ENCODE data around the gene SH3GLB1. TPM values are rescaled to one million over a fixed set of nuclear protein-coding genes. Genes with fewer than 3 reads are reported as not detected.

The SH3GLB1 gene
- total and polyA plus RNA-seq, 2 of the 4 experiments (the other 2 are of a cell fraction) = 22.2 to 36.5 TPM

DNA sequence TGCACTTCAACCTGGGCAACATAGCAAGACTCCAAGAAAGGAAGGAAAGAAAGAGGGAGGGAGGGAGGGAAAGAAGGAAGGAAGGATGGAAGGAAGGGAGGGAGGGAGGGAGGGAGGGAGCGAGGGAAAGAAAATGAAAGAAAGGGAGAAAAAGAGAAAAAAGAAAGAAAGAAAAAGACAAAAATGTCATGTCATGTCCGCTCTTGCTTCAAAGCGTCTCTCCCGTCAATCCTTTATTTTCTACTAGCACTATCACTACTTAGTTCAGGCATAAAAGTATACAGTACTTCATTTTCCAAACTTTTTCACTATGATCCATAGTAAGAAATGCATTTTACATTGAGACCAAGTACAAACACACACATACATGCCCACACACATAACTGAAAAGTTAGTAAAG lies 64.7 kb downstream of the SH3GLB1 start:
- intact Hi-C loops (cut with micrococcal nuclease) = no loop called here
- dilution Hi-C loops (cut with HindIII; ENCODE audit: low sequenced_read_pairs, unreplicated experiment) = no loop called here
- WGBS, 2 experiments (ENCODE audit: extremely low coverage in 2 of 2, insufficient read length in 1 of 2) = 71% methylated on average over 1 of the region's 4 CpGs; no CpG with 5 or more reads in 1 of the 2 experiments

More for the DNA sequence above, 64.7 kb downstream of the SH3GLB1 start:
- H2AFZ ChIP-seq (replicated peaks; ENCODE audit: low read length, poor library complexity) = no peak overlapping the region
- H4K20me1 ChIP-seq (ENCODE audit: insufficient read depth, low read length) = no peaks in the 10 kb centered on the region
- H2BK5ac ChIP-seq (ENCODE audit: low read depth, low read length, poor library complexity, severe bottlenecking) = no peak overlapping the region
- no peak overlapping the region for H4K91ac ChIP-seq (ENCODE audit: insufficient read depth, low read depth, low read length)
- no peak overlapping the region for H3K4me2 ChIP-seq (ENCODE audit: low read depth, low read length)
- CTCF ChIA-PET = no interaction called here
- H2BK120ac ChIP-seq (ENCODE audit: low read depth, low read length) = no peak overlapping the region
- ATAC-seq (ENCODE audit: low read depth) = no peak
- peaks cover 2% of the 10 kb centered on the region; the same call in 1 of the 2 replicates for H3K9me1 ChIP-seq (ENCODE audit: insufficient read depth, low read length)
- H3K4me1 ChIP-seq (ENCODE audit: control insufficient read depth, insufficient read depth, low read length) = peaks cover 5% of the 10 kb centered on the region
- no peak overlapping the region for H3K4me3 ChIP-seq (ENCODE audit: insufficient read depth, low read depth, low read length)
- no peak overlapping the region for H3K23ac ChIP-seq (ENCODE audit: low read depth, low read length)
- POLR2A ChIA-PET (ENCODE audit: unreplicated experiment) = no interaction called here
- no TSS peak for BruUV-seq (replicated peaks)
- no peak overlapping the region for H4K5ac ChIP-seq (ENCODE audit: low read depth, low read length)
- H3K14ac ChIP-seq (replicated peaks; ENCODE audit: low read depth, low read length) = no peak overlapping the region
- no peak overlapping the region for H2BK20ac ChIP-seq (ENCODE audit: low read depth, low read length)
- no peak overlapping the region for H3K18ac ChIP-seq (ENCODE audit: low read depth, low read length)
- no peaks in the 10 kb centered on the region for H3K36me3 ChIP-seq (ENCODE audit: control insufficient read depth, insufficient read depth, low read length)
- no peak overlapping the region for H2AK9ac ChIP-seq (replicated peaks; ENCODE audit: low read depth, low read length, poor library complexity)
- no peak overlapping the region for H2AK5ac ChIP-seq (ENCODE audit: low read depth, low read length)
- TF ChIP-seq MXI1 (IDR thresholded peaks at IDR 0.05; ENCODE audit: borderline replicate concordance, low read depth, low read length) = no peak
- no peak for TF ChIP-seq CHD1 (IDR thresholded peaks at IDR 0.05; ENCODE audit: low read depth, low read length)
- TF ChIP-seq FOS (IDR thresholded peaks at IDR 0.05; ENCODE audit: low read depth, low read length) = no peak
- TF ChIP-seq CEBPB (IDR thresholded peaks at IDR 0.05; ENCODE audit: low read depth, low read length) = no peak
- no peak for TF ChIP-seq MAFK (IDR thresholded peaks at IDR 0.05; ENCODE audit: low read depth, low read length)
- TF ChIP-seq, protein P1, sequence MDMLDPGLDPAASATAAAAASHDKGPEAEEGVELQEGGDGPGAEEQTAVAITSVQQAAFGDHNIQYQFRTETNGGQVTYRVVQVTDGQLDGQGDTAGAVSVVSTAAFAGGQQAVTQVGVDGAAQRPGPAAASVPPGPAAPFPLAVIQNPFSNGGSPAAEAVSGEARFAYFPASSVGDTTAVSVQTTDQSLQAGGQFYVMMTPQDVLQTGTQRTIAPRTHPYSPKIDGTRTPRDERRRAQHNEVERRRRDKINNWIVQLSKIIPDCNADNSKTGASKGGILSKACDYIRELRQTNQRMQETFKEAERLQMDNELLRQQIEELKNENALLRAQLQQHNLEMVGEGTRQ (IDR thresholded peaks at IDR 0.05; ENCODE audit: low read depth, low read length) = no peak
- no peaks in the 10 kb centered on the region for H3K27me3 ChIP-seq (ENCODE audit: control insufficient read depth, insufficient read depth, low read length)
- no peak overlapping the region for H3K56ac ChIP-seq (ENCODE audit: extremely low read depth, insufficient read depth, low read length)
- in situ Hi-C loops (cut with MboI; ENCODE audit: low sequenced_read_pairs) = no loop called here
- no peak overlapping the region for H4K8ac ChIP-seq (ENCODE audit: low read depth in 2 of 2, low read length in 2 of 2)
- no peak for DNase-seq
- H3K9me3 ChIP-seq (ENCODE audit: control insufficient read depth, insufficient read depth, low read length) = peaks cover 5% of the 10 kb centered on the region; the same call in 1 of the 2 replicates
- no peak overlapping the region for H3K9ac ChIP-seq (ENCODE audit: low read depth, low read length)
- no peak overlapping the region for H2BK15ac ChIP-seq (ENCODE audit: low read depth, low read length)
- H3K79me1 ChIP-seq (ENCODE audit: low read depth in 1 of 2, low read length in 2 of 2) = no peaks in the 10 kb centered on the region
- no peak overlapping the region for H3K4ac ChIP-seq (ENCODE audit: low read depth, low read length)
- no peak overlapping the region for H3K27ac ChIP-seq (ENCODE audit: insufficient read depth, low read length)
